HFFc6 (cell line): ENCODE results near the gene RGS6. TPM values are rescaled to one million over a fixed set of nuclear protein-coding genes. Genes with fewer than 3 reads are reported as not detected.
"Not testable (repeated sequence)": the region's sequence is repeated elsewhere in the genome, so short reads cannot be mapped to it uniquely, and the experiment has no call there.

Experiments used
- DNase-seq: peaks from one replicate; pipeline ENCODE4 v3.0.0-alpha.2; 2018
- H3K27ac Mint-ChIP-seq: 2 replicates; pipeline ENCODE4 v1.8.0; 2020; ENCODE audit warnings: mild to moderate bottlenecking, mixed read lengths
- H3K27me3 Mint-ChIP-seq: 2 replicates; pipeline ENCODE4 v1.8.0; 2021; ENCODE audit warnings: mild to moderate bottlenecking, moderate library complexity, mixed read lengths; ENCODE audit not compliant: insufficient read depth
- H3K36me3 Mint-ChIP-seq: 2 replicates; pipeline ENCODE4 v1.8.0; 2021; ENCODE audit warnings: low read depth, mixed read lengths
- H3K4me1 Mint-ChIP-seq: 2 replicates; pipeline ENCODE4 v1.8.0; 2020; ENCODE audit warnings: low read depth, mixed read lengths
- H3K4me3 Mint-ChIP-seq: 2 replicates; pipeline ENCODE4 v1.8.0; 2020; ENCODE audit warnings: mild to moderate bottlenecking, moderate library complexity, mixed read lengths
- H3K9me3 Mint-ChIP-seq: 2 replicates; pipeline ENCODE4 v1.8.0; 2020; ENCODE audit warnings: mild to moderate bottlenecking, mixed read lengths
- CTCF ChIP-seq: fragments of 200-600 bp; sonication (generic); IDR thresholded peaks from 2 replicates; pipeline ENCODE4 v1.5.0; 2021; ENCODE audit warnings: antibody characterized with exemption, mild to moderate bottlenecking
- long read RNA-seq: library from polyadenylated mRNA; unstranded; transcript quantifications from one replicate; pipeline ENCODE4 v2.0.0, GENCODE V29; 2019
- total RNA-seq, 6 experiments: library from RNA; stranded (reverse); fragmentation: NEBNext Ultra II Directional; extraction: Animal tissue kit (Norgen Biotek cat#: 25700); gene quantifications; 2 replicates in 1 of 6; 3 replicates in 5 of 6; pipeline ENCODE4 v1.2.3, GENCODE V29; 2021

Gene RGS6
- total RNA-seq = not detected
- long read RNA-seq, partial matches to known transcripts = 0 of 1 reads
- long read RNA-seq, other reads (novel, unspliced or antisense) = 1 of 1 reads

GRCh38 chr14:71932229-71932981 is at the start of gene RGS6:
TSS of gene RGS6 (plus strand) at chr14:71932429.
- peaks cover 1% of the 10 kb centered on the region; the same call in 1 of the 2 replicates for H3K27me3 Mint-ChIP-seq
- no peaks in the 10 kb centered on the region for H3K9me3 Mint-ChIP-seq
- TF ChIP-seq CTCF = no peak
- no peak for DNase-seq
- no peaks in the 10 kb centered on the region for H3K36me3 Mint-ChIP-seq
- H3K4me1 Mint-ChIP-seq = no peaks in the 10 kb centered on the region
- no peak within 1 kb of the TSS for H3K4me3 Mint-ChIP-seq
- no peak within 1 kb of the TSS for H3K27ac Mint-ChIP-seq

- Mint-ChIP-seq H3K27me3 (no peaks in the 10 kb centered on the region; the same call in 1 of the 2 replicates), H3K27ac (no peak overlapping the region), H3K4me1 (no peaks in the 10 kb centered on the region), H3K9me3 (peaks cover 12% of the 10 kb centered on the region), H3K36me3 (no peaks in the 10 kb centered on the region), H3K4me3 (no peak overlapping the region)
- no peak for DNase-seq
- TF ChIP-seq CTCF = no peak
Measured at GRCh38 chr14:71883094-71883493, 49.1 kb upstream of the RGS6 start.

- H3K4me3 Mint-ChIP-seq = no peak overlapping the region
- H3K27me3 Mint-ChIP-seq = peaks cover 2% of the 10 kb centered on the region; the same call in 1 of the 2 replicates
- H3K36me3 Mint-ChIP-seq = no peaks in the 10 kb centered on the region
- H3K27ac Mint-ChIP-seq = no peak overlapping the region
- DNase-seq = no peak
- TF ChIP-seq CTCF = no peak
- peaks cover 6% of the 10 kb centered on the region for H3K9me3 Mint-ChIP-seq
- no peaks in the 10 kb centered on the region for H3K4me1 Mint-ChIP-seq
Measured at GRCh38 chr14:71885301-71885700, 46.9 kb upstream of the RGS6 start.

GRCh38 chr14:71887802-71888201 is 44.4 kb upstream of the RGS6 start:
- H3K27ac Mint-ChIP-seq, H3K4me1 Mint-ChIP-seq, DNase-seq, H3K9me3 Mint-ChIP-seq, H3K27me3 Mint-ChIP-seq, H3K4me3 Mint-ChIP-seq, H3K36me3 Mint-ChIP-seq: not testable (repeated sequence)

GRCh38 chr14:71890541-71890940 is 41.7 kb upstream of the RGS6 start:
- peaks cover 2% of the 10 kb centered on the region for H3K27me3 Mint-ChIP-seq
- H3K4me1 Mint-ChIP-seq = no peaks in the 10 kb centered on the region
- peaks cover 6% of the 10 kb centered on the region for H3K9me3 Mint-ChIP-seq
- no peak for DNase-seq
- no peaks in the 10 kb centered on the region for H3K36me3 Mint-ChIP-seq
- H3K4me3 Mint-ChIP-seq = no peak overlapping the region
- H3K27ac Mint-ChIP-seq = no peak overlapping the region
- no peak for TF ChIP-seq CTCF

- Mint-ChIP-seq H3K4me1 (no peaks in the 10 kb centered on the region), H3K27ac (no peak overlapping the region), H3K9me3 (peaks cover 6% of the 10 kb centered on the region), H3K27me3 (peaks cover 2% of the 10 kb centered on the region; the same call in 1 of the 2 replicates), H3K36me3 (no peaks in the 10 kb centered on the region), H3K4me3 (no peak overlapping the region)
- no peak for TF ChIP-seq CTCF
- no peak for DNase-seq
Measured at GRCh38 chr14:71891185-71891584, 41.0 kb upstream of the RGS6 start.
